ENCODE data around the gene ALPK3. TPM values are rescaled to one million over a fixed set of nuclear protein-coding genes. Genes with fewer than 3 reads are reported as not detected.
A peak's percentile ranks its signal among the peaks of the same experiment; 100 is the strongest.

ALPK3 gene
- total RNA-seq, 2 donors from 2014 or later, result 51.0 to 99.0 TPM

- DNase-seq (ENCODE audit: low spot score), result no peak
- H3K4me3 ChIP-seq, result no peak overlapping the region
- TF ChIP-seq CTCF (IDR thresholded peaks at IDR 0.05), result no peak
Measured at GRCh38 chr15:84807228-84807627, 9.9 kb upstream of the ALPK3 start.

GRCh38 chr15:84810073-84810840 lies 6.9 kb upstream of the ALPK3 start:
- Histone ChIP-seq H3K36me3 (no peaks in the 10 kb centered on the region), H3K9me3 (no peaks in the 10 kb centered on the region), H3K4me1 (peaks cover 0 to 4% of the 10 kb centered on the region in 2 donors), H3K4me3 (no peak overlapping the region), H3K27ac (peak overlapping the region in 1 of 2 donors; percentile 36), H3K27me3 (no peaks in the 10 kb centered on the region)
- no peak for TF ChIP-seq CTCF (IDR thresholded peaks at IDR 0.05)
- DNase-seq (ENCODE audit: low spot score), result peak; percentile 55

More at GRCh38 chr15:84807228-84807627, 9.9 kb upstream of the ALPK3 start:
- Histone ChIP-seq H3K4me1 (peaks cover 0 to 4% of the 10 kb centered on the region in 2 donors), H3K9me3 (no peaks in the 10 kb centered on the region), H3K36me3 (peaks cover 21% of the 10 kb centered on the region), H3K27ac (no peak overlapping the region), H3K27me3 (no peaks in the 10 kb centered on the region)

- Histone ChIP-seq H3K4me3 (no peak overlapping the region), H3K9me3 (no peaks in the 10 kb centered on the region), H3K27ac (no peak overlapping the region), H3K36me3 (no peaks in the 10 kb centered on the region), H3K27me3 (no peaks in the 10 kb centered on the region), H3K4me1 (peaks cover 0 to 4% of the 10 kb centered on the region in 2 donors)
- peak; percentile 34 for DNase-seq (ENCODE audit: low spot score)
- TF ChIP-seq CTCF (IDR thresholded peaks at IDR 0.05), result no peak
Measured at GRCh38 chr15:84811151-84811550, 6.0 kb upstream of the ALPK3 start.

GRCh38 chr15:84811828-84812227 lies 5.3 kb upstream of the ALPK3 start:
- Histone ChIP-seq H3K27ac (no peak overlapping the region), H3K4me1 (peaks cover 0 to 7% of the 10 kb centered on the region in 2 donors), H3K27me3 (no peaks in the 10 kb centered on the region), H3K4me3 (no peak overlapping the region), H3K9me3 (no peaks in the 10 kb centered on the region), H3K36me3 (no peaks in the 10 kb centered on the region)
- peak; percentile 55 for DNase-seq (ENCODE audit: low spot score)
- no peak for TF ChIP-seq CTCF (IDR thresholded peaks at IDR 0.05)

GRCh38 chr15:84812842-84813241 lies 4.3 kb upstream of the ALPK3 start:
- Histone ChIP-seq H3K4me1 (peaks cover 0 to 14% of the 10 kb centered on the region in 2 donors), H3K36me3 (no peaks in the 10 kb centered on the region), H3K27ac (no peak overlapping the region), H3K4me3 (no peak overlapping the region), H3K27me3 (no peaks in the 10 kb centered on the region), H3K9me3 (no peaks in the 10 kb centered on the region)
- no peak for DNase-seq (ENCODE audit: low spot score)
- no peak for TF ChIP-seq CTCF (IDR thresholded peaks at IDR 0.05)

Data from right atrium auricular region (tissue), 2 donors.